HG03520 (cell line): Measurements from ENCODE around the gene INPP5B.
"Not testable (repeated sequence)": the region's sequence is repeated elsewhere in the genome, so short reads cannot be mapped to it uniquely, and the experiment has no call there.

ENCODE experiments used
- ATAC-seq: cut with Tn5 transposase; IDR thresholded peaks from one replicate; pipeline ENCODE4 v1.9.1; 2021; ENCODE audit warnings: mild to moderate bottlenecking, moderate library complexity; ENCODE audit not compliant: unreplicated experiment

Gene INPP5B

GRCh38 chr1:37948841-37949240 lies 2.0 kb upstream of the INPP5B start:
- no peak for ATAC-seq

GRCh38 chr1:37948166-37948565 lies 1.3 kb upstream of the INPP5B start:
- no peak for ATAC-seq

GRCh38 chr1:37947364-37947763 lies 511 bp upstream of the INPP5B start:
- no peak for ATAC-seq

- no peak for ATAC-seq
These were observed 830 bp downstream of the INPP5B start for GRCh38 chr1:37945743-37946702.

GRCh38 chr1:37945251-37945650 lies 1.6 kb downstream of the INPP5B start:
- no peak for ATAC-seq

GRCh38 chr1:37944816-37945215 lies 2.0 kb downstream of the INPP5B start:
- ATAC-seq: no peak

- no peak for ATAC-seq
These were observed 2.6 kb downstream of the INPP5B start for GRCh38 chr1:37944086-37944763.

GRCh38 chr1:37940299-37940947 lies 6.4 kb downstream of the INPP5B start:
- no peak for ATAC-seq

- ATAC-seq: not testable (repeated sequence)
These were observed 10.1 kb downstream of the INPP5B start for GRCh38 chr1:37936760-37937159.

- no peak for ATAC-seq
These were observed 14.1 kb downstream of the INPP5B start for GRCh38 chr1:37932759-37933158.

- ATAC-seq: peak; percentile 94
These were observed 15.3 kb downstream of the INPP5B start for GRCh38 chr1:37931361-37932158.

- no peak for ATAC-seq
These were observed 15.8 kb downstream of the INPP5B start for GRCh38 chr1:37931102-37931360.

- no peak for ATAC-seq
These were observed 16.4 kb downstream of the INPP5B start for GRCh38 chr1:37930246-37931101.

- ATAC-seq: no peak
These were observed 20.6 kb downstream of the INPP5B start for GRCh38 chr1:37926038-37926924.

- ATAC-seq: no peak
These were observed 21.5 kb downstream of the INPP5B start for GRCh38 chr1:37925316-37925715.

- ATAC-seq: no peak
These were observed 23.3 kb downstream of the INPP5B start for GRCh38 chr1:37923551-37923889.

GRCh38 chr1:37922767-37923550 lies 23.9 kb downstream of the INPP5B start:
- no peak for ATAC-seq

GRCh38 chr1:37919277-37919676 lies 27.6 kb downstream of the INPP5B start:
- no peak for ATAC-seq
